H9 (cell line): Measurements from ENCODE around the gene IER5. TPM values are rescaled to one million over a fixed set of nuclear protein-coding genes. Genes with fewer than 3 reads are reported as not detected.

ENCODE experiments used
- DNase-seq: peaks from one replicate; pipeline ENCODE4 v3.0.0-alpha.2; 2017
- H2AFZ ChIP-seq: one replicate; pipeline ENCODE4 v1.6.1; 2013; ENCODE audit warnings: mild to moderate bottlenecking, low read length, control low read depth, moderate library complexity
- H2AK5ac ChIP-seq: 2 replicates; pipeline ENCODE4 v1.6.1; 2013; ENCODE audit warnings: low read length, control low read depth, mixed read lengths; ENCODE audit not compliant: insufficient read length
- H2BK120ac ChIP-seq: one replicate; pipeline ENCODE4 v1.6.1; 2013; ENCODE audit warnings: low read depth, mild to moderate bottlenecking, low read length, control low read depth, inconsistent platforms; ENCODE audit not compliant: poor library complexity, severe bottlenecking
- H2BK12ac ChIP-seq: 2 replicates; pipeline ENCODE4 v1.6.1; 2013; ENCODE audit warnings: low read length, control low read depth, mixed read lengths, low read depth; ENCODE audit not compliant: insufficient read length
- H2BK15ac ChIP-seq: 2 replicates; pipeline ENCODE4 v1.6.1; 2013; ENCODE audit warnings: low read depth, low read length, control low read depth
- H2BK20ac ChIP-seq: one replicate; pipeline ENCODE4 v1.6.1; 2013; ENCODE audit warnings: low read depth, mild to moderate bottlenecking, low read length, control low read depth, inconsistent platforms; ENCODE audit not compliant: poor library complexity, severe bottlenecking
- H2BK5ac ChIP-seq: 2 replicates; pipeline ENCODE4 v1.6.1; 2013; ENCODE audit warnings: low read length, control low read depth, mixed read lengths; ENCODE audit not compliant: insufficient read length
- H3K14ac ChIP-seq: 2 replicates; pipeline ENCODE4 v1.6.1; 2013; ENCODE audit warnings: low read length, control low read depth; ENCODE audit not compliant: insufficient read depth
- H3K18ac ChIP-seq: 2 replicates; pipeline ENCODE4 v1.6.1; 2013; ENCODE audit warnings: low read depth, mild to moderate bottlenecking, mixed read lengths, low read length, control low read depth; ENCODE audit not compliant: insufficient read length
- H3K23ac ChIP-seq: 2 replicates; pipeline ENCODE4 v1.6.1; 2013; ENCODE audit warnings: low read length, control low read depth, mixed read lengths, low read depth; ENCODE audit not compliant: insufficient read length
- H3K23me2 ChIP-seq: 2 replicates; pipeline ENCODE4 v1.6.1; 2013; ENCODE audit warnings: low read depth, mild to moderate bottlenecking, mixed read lengths, low read length, control low read depth; ENCODE audit not compliant: insufficient read length, poor library complexity, severe bottlenecking
- H3K27ac ChIP-seq: 2 replicates; pipeline ENCODE4 v1.5.1; 2013; ENCODE audit warnings: low read length, control low read depth, mixed read lengths, low read depth; ENCODE audit not compliant: insufficient read length
- H3K27me3 ChIP-seq: 2 replicates; pipeline ENCODE4 v1.6.1; 2013; ENCODE audit warnings: low read length, control low read depth, inconsistent platforms; ENCODE audit not compliant: insufficient read depth
- H3K4ac ChIP-seq: 2 replicates; pipeline ENCODE4 v1.6.1; 2013; ENCODE audit warnings: low read depth, mild to moderate bottlenecking, control low read depth, inconsistent platforms, low read length, moderate library complexity
- H3K4me1 ChIP-seq: 2 replicates; pipeline ENCODE4 v1.6.1; 2013; ENCODE audit warnings: low read length, control low read depth, inconsistent platforms; ENCODE audit not compliant: insufficient read depth
- H3K4me2 ChIP-seq: 2 replicates; pipeline ENCODE4 v1.6.1; 2013; ENCODE audit warnings: low read length, control low read depth, mixed read lengths; ENCODE audit not compliant: insufficient read length, insufficient read depth
- H3K56ac ChIP-seq: 2 replicates; pipeline ENCODE4 v1.6.1; 2013; ENCODE audit warnings: low read depth, mild to moderate bottlenecking, mixed read lengths, low read length, control low read depth; ENCODE audit not compliant: insufficient read length
- H3K79me1 ChIP-seq: 2 replicates; pipeline ENCODE4 v1.6.1; 2013; ENCODE audit warnings: low read depth, mild to moderate bottlenecking, moderate library complexity, low read length, control low read depth, inconsistent platforms; ENCODE audit not compliant: insufficient read depth, poor library complexity, severe bottlenecking
- H3K79me2 ChIP-seq: 2 replicates; pipeline ENCODE4 v1.6.1; 2013; ENCODE audit warnings: low read length, control low read depth, inconsistent platforms; ENCODE audit not compliant: insufficient read depth
- H3K9ac ChIP-seq: 2 replicates; pipeline ENCODE4 v1.6.1; 2013; ENCODE audit warnings: low read length, control low read depth, mixed read lengths; ENCODE audit not compliant: insufficient read length; ENCODE audit errors: extremely low read depth
- H3K9me3 ChIP-seq: one replicate; pipeline ENCODE4 v1.6.1; 2013; ENCODE audit warnings: low read depth, low read length, inconsistent platforms; ENCODE audit not compliant: control insufficient read depth
- H3T11ph ChIP-seq: one replicate; pipeline ENCODE4 v1.6.1; 2013; ENCODE audit warnings: mild to moderate bottlenecking, low read length, control low read depth, inconsistent platforms
- H4K20me1 ChIP-seq: one replicate; pipeline ENCODE4 v1.6.1; 2013; ENCODE audit not compliant: control insufficient read depth, insufficient read length, insufficient read depth
- H4K5ac ChIP-seq: 2 replicates; pipeline ENCODE4 v1.6.1; 2013; ENCODE audit warnings: low read depth, mild to moderate bottlenecking, mixed read lengths, low read length, control low read depth; ENCODE audit not compliant: insufficient read length
- H4K8ac ChIP-seq: replicated peaks from 2 replicates; pipeline ENCODE4 v1.6.1; 2013; ENCODE audit warnings: low read length, control low read depth, mixed read lengths, low read depth; ENCODE audit not compliant: insufficient read length
- H4K91ac ChIP-seq: 2 replicates; pipeline ENCODE4 v1.6.1; 2013; ENCODE audit warnings: low read depth, mild to moderate bottlenecking, moderate library complexity, mixed read lengths, low read length, control low read depth; ENCODE audit not compliant: insufficient read length
- H3K27ac Mint-ChIP-seq, 3 experiments: 2 replicates in 2 of 3; 3 replicates in 1 of 3; pipeline ENCODE4 v1.8.0; 2020 to 2021; ENCODE audit warnings: mixed read lengths in 3 of 3, mild to moderate bottlenecking in 1 of 3, moderate library complexity in 1 of 3
- H3K27me3 Mint-ChIP-seq: 2 replicates; pipeline ENCODE4 v1.8.0; 2021; ENCODE audit warnings: low read depth, mild to moderate bottlenecking, moderate library complexity, mixed read lengths
- H3K36me3 Mint-ChIP-seq, 3 experiments: 2 replicates in 2 of 3; 3 replicates in 1 of 3; pipeline ENCODE4 v1.8.0; 2020 to 2021; ENCODE audit warnings: low read depth in 3 of 3, mixed read lengths in 3 of 3; ENCODE audit not compliant: insufficient read depth in 1 of 3
- H3K4me1 Mint-ChIP-seq, 2 experiments: 2 replicates each; pipeline ENCODE4 v1.8.0; 2020; ENCODE audit warnings: mixed read lengths in 2 of 2
- H3K4me3 Mint-ChIP-seq, 2 experiments: 2 replicates in 1 of 2; 3 replicates in 1 of 2; pipeline ENCODE4 v1.8.0; 2020 to 2021; ENCODE audit warnings: mild to moderate bottlenecking in 2 of 2, mixed read lengths in 2 of 2, moderate library complexity in 1 of 2
- H3K9me3 Mint-ChIP-seq, 2 experiments: 2 replicates in 1 of 2; 3 replicates in 1 of 2; pipeline ENCODE4 v1.8.0; 2020; ENCODE audit warnings: mild to moderate bottlenecking in 2 of 2, mixed read lengths in 2 of 2, moderate library complexity in 1 of 2
- CTCF ChIP-seq: fragments of 200-600 bp; sonication (generic); conservative IDR thresholded peaks from 3 replicates; pipeline ENCODE4 v1.8.0; 2021; ENCODE audit warnings: antibody characterized with exemption, mild to moderate bottlenecking
- WGBS: extraction: QIAGEN DNeasy Blood & Tissue Kit; methylation state at CpG from one replicate; pipeline ENCODE4 v1.1.7; 2013; ENCODE audit warnings: missing lambda C conversion rate, low lambda C conversion rate, mixed read lengths; ENCODE audit not compliant: insufficient read length; ENCODE audit errors: extremely low coverage; 5-methylcytosine and 5-hydroxymethylcytosine counted together
- total RNA-seq: library from RNA; stranded (reverse); gene quantifications from 2 replicates; pipeline ENCODE4 v1.2.1, GENCODE V29; 2021

Gene IER5
- total RNA-seq, 1 experiment from 2014 or later = 6.7 TPM

- peaks cover 16% of the 10 kb centered on the region for H3K27me3 Mint-ChIP-seq
- H3K18ac ChIP-seq = peak overlapping the region; percentile 22
- H2BK5ac ChIP-seq = no peak overlapping the region
- H2BK20ac ChIP-seq = no peak overlapping the region
- no peak overlapping the region for H3K27ac ChIP-seq
- no peaks in the 10 kb centered on the region for H3K23me2 ChIP-seq
- no peak overlapping the region for H3K23ac ChIP-seq
- no peak overlapping the region; a peak in 1 of 5 replicates for H3K4me3 Mint-ChIP-seq
- H4K5ac ChIP-seq = no peak overlapping the region
- no peak overlapping the region for H2AK5ac ChIP-seq
- peak overlapping the region in 1 of 3 experiments; percentile 6; a peak in 1 of 7 replicates for H3K27ac Mint-ChIP-seq
- no peak overlapping the region for H4K91ac ChIP-seq
- no CpG with 5 or more reads among the region's 12 CpGs for WGBS
- H3K4me2 ChIP-seq = no peak overlapping the region
- peaks cover 3% of the 10 kb centered on the region; the same call in 1 of the 2 replicates for H3K4me1 ChIP-seq
- no peaks in the 10 kb centered on the region for H4K20me1 ChIP-seq
- no peak overlapping the region for H3T11ph ChIP-seq
- no peak overlapping the region for H3K4ac ChIP-seq
- no peaks in the 10 kb centered on the region for H3K36me3 Mint-ChIP-seq
- peaks cover 0 to 2% of the 10 kb centered on the region in 2 experiments; a peak in 1 of 5 replicates for H3K9me3 Mint-ChIP-seq
- no peak overlapping the region for H2AFZ ChIP-seq
- H3K14ac ChIP-seq = no peak overlapping the region
- H2BK12ac ChIP-seq = no peak overlapping the region
- no peak for DNase-seq
- no peaks in the 10 kb centered on the region for H3K9me3 ChIP-seq
- no peak overlapping the region for H3K56ac ChIP-seq
- no peaks in the 10 kb centered on the region for H3K27me3 ChIP-seq
- no peaks in the 10 kb centered on the region for H3K79me1 ChIP-seq
- peaks cover 22 to 43% of the 10 kb centered on the region in 2 experiments for H3K4me1 Mint-ChIP-seq
- H3K79me2 ChIP-seq = no peaks in the 10 kb centered on the region
- no peak for TF ChIP-seq CTCF
- no peak overlapping the region for H2BK120ac ChIP-seq
- no peak overlapping the region for H4K8ac ChIP-seq
- no peak overlapping the region for H2BK15ac ChIP-seq
- no peak overlapping the region for H3K9ac ChIP-seq
Measured at GRCh38 chr1:181135815-181136737, 47.6 kb downstream of the IER5 start.
